Fibroblast of the aortic adventitia (primary cell): ENCODE measurements around the gene POLH. TPM values are rescaled to one million over a fixed set of nuclear protein-coding genes. Genes with fewer than 3 reads are reported as not detected.

Source experiments
- DNase-seq: peaks from one replicate; pipeline ENCODE4 v3.0.0-alpha.2; 2010; ENCODE audit warnings: low read depth
- H3K4me3 ChIP-seq: 2 replicates; pipeline ENCODE4 v1.5.1; 2011; ENCODE audit warnings: low read depth, mild to moderate bottlenecking, control low read depth, low read length, moderate library complexity
- total RNA-seq: library from RNA; depleted of rRNA; stranded (reverse); fragments of >200 nt; gene quantifications from 2 replicates; pipeline ENCODE4 v1.2.3, GENCODE V29; 2012; ENCODE audit warnings: low replicate concordance
- TF ChIP-seq, protein P1 (sequence below): IDR thresholded peaks from 2 replicates; pipeline ENCODE4 v1.5.1; 2011; ENCODE audit warnings: mild to moderate bottlenecking, low read length, control low read depth, inconsistent platforms; ENCODE audit not compliant: insufficient read depth

Gene POLH
- total RNA-seq, 1 donor: 30.6 TPM

DNA sequence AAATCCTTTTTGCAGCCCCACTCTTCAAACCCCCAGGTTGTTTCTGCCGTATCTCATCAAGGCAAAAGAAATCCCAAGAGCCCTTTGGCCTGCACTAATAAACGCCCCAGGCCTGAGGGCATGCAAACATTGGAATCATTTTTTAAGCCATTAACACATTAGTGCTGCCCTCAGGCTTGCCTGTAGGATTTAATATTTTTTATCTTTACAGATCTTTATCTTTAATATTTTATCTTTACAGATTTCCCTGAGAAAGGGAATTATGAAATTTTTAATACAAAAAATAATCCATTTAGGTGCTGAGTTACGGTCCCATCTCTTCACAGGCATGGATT, 38.4 kb downstream of the POLH start:
- H3K4me3 ChIP-seq: no peak overlapping the region
- TF ChIP-seq, protein P1, sequence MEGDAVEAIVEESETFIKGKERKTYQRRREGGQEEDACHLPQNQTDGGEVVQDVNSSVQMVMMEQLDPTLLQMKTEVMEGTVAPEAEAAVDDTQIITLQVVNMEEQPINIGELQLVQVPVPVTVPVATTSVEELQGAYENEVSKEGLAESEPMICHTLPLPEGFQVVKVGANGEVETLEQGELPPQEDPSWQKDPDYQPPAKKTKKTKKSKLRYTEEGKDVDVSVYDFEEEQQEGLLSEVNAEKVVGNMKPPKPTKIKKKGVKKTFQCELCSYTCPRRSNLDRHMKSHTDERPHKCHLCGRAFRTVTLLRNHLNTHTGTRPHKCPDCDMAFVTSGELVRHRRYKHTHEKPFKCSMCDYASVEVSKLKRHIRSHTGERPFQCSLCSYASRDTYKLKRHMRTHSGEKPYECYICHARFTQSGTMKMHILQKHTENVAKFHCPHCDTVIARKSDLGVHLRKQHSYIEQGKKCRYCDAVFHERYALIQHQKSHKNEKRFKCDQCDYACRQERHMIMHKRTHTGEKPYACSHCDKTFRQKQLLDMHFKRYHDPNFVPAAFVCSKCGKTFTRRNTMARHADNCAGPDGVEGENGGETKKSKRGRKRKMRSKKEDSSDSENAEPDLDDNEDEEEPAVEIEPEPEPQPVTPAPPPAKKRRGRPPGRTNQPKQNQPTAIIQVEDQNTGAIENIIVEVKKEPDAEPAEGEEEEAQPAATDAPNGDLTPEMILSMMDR: no peak
- no peak for DNase-seq

DNA sequence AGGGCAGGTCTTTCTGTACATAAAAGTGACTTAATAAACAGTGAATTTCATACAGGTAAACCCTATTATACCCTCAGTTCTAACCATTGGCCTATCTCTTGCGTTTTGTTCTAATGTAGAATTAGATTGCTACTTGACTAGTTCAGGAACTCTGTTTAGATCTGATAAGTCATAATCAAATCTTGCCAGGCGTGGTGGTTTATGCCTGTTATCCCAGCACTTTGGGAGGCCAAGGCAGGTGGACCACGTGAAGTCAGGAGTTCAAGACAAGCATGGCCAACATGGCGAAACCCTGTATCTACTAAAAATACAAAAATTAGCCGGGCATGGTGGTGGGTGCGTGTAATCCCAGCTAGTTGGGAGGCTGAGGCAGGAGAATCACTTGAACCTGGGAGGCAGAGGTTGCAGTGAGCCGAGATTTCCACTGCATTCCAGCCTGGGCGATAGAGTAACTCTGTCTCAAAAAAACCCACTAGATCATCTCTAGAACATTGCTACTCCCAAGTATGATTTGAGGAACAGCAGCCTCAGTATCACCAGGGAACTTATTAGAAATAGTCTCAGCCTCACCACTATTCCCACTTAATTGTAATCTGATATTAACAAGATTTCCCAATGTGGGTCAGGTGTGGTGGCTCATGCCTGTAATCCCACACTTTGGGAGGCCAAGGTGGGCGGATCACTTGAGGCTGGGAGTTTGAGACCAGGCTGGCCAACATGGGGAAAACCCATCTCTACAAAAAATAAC, 40.9 kb downstream of the POLH start:
- H3K4me3 ChIP-seq: no peak overlapping the region
- TF ChIP-seq, protein P1: no peak
- no peak for DNase-seq

DNA sequence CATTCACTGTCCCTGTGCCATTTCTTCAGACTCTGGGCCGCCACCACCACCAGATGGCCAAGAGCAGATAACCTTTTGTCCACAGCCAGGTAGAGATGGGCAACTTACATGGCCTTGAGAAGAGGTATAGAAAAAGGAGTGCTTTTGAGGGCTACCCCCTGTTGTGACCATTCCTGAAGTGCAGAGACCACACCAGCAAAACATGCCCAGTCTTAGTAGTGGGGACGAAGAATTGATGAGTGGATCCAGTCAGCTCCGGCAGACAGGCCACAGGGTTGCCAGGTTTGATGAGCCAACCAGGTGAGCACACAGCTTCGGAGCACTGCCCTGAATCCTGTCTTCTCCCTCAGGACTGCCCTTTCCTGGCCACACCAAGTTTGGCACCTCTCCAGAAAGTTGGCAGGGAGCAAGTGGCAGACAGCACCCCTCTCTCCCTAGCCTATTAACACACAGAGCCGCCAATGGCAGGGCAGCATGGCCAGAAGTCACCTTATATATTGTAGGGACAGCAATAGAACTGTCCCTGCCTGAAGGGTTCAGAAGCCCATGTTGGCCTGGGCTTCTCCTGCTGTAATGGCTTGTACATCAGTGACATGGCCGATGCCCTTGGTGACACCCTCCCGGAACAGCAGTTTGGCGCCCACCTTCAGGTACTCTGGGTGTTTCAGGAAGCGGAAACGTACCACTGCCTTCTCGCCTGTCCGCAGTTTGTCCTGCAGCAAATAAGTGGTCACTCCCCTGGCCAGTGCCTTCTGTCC, 45.3 kb downstream of the POLH start:
- no peak overlapping the region for H3K4me3 ChIP-seq
- no peak for DNase-seq
- TF ChIP-seq, protein P1: no peak

DNA sequence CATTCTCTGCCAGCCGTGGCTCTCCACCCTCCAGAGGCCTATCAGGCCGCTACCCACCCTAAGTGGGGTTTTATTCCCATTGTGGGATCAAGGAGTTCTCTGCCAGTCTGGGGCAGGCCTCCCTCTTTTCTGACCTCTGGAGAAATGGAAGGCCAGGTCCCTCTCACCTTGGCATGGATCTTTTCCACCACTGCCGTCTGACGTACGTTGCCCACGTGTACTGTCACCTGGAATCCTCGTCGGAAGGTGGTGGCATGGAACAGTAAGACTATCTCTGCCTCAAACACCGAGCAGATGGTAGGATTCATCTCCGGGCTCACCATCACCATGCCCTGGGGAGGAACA, 45.8 kb downstream of the POLH start:
- no peak for DNase-seq
- TF ChIP-seq, protein P1: no peak
- H3K4me3 ChIP-seq: no peak overlapping the region

- no peak overlapping the region for H3K4me3 ChIP-seq
- no peak for DNase-seq
- TF ChIP-seq, protein P1: no peak
Observed at GRCh38 chr6:43622541-43622940, 46.6 kb downstream of the POLH start.

DNA sequence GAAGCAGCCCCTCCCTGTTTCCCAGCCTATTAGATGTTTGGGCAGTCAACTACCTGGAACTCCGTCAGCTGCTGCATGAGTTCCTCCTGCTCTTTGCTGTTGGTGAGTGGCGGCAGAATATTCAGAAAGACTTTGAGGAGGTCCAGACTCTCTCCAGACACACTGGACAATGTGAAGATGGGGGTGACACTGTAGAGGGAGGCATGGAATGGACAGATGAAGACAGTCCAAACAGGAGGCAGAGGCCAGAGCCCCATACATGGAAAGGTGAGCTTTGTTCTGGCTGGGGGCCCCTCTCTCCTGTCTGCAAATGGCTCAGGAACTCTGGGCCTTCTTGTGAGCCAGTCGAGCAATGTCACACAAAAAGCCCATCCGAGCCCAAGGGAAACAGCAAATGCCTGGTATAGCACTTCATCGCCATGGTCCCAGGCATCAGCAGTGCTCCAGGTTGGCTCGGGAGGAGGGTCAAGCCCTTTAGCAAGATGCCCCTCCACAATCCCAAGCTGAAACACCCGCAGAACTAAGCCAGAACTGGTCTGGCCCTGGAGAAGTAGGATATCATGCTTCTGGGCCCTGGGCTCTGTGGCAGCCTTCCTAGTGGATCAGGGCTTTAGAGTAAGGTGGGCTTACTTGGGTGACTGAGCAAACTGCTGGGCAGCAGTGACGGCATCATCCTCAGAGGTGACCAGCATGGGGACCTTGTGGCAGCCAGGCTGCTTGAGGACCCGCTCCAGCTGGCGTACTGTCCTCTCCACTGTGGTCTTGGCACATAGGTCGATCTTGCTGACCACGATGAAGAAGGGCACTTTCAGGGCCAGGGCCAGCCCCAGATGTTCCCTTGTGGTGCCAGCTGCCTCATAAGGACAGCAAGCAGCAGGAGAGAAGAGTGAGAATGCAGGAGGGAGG, 48.1 kb downstream of the POLH start:
- H3K4me3 ChIP-seq: no peak overlapping the region
- DNase-seq: no peak
- TF ChIP-seq, protein P1: no peak
